ENCODE measurements around the gene SERINC2. TPM values are rescaled to one million over a fixed set of nuclear protein-coding genes. Genes with fewer than 3 reads are reported as not detected.

Gene SERINC2
- 67.7 and 79.8 TPM in 2 replicates for total RNA-seq (2022)
- Bru-seq, nascent RNA: percentile 64 among the genes with signal in this experiment
- percentile 77 among the genes with signal in this experiment for BruChase-seq, experiment 1, labeled RNA remaining after a 6-hour chase
- percentile 89 among the genes with signal in this experiment for BruChase-seq, experiment 2, labeled RNA remaining after a 2-hour chase
- long read RNA-seq, transcript SERINC2-201 (10 exons, 1,997 nt): major isoform, 90 of 123 reads
- long read RNA-seq, partial matches to known transcripts: 20 of 123 reads
- long read RNA-seq, other reads (novel, unspliced or antisense): 11 of 123 reads

DNA sequence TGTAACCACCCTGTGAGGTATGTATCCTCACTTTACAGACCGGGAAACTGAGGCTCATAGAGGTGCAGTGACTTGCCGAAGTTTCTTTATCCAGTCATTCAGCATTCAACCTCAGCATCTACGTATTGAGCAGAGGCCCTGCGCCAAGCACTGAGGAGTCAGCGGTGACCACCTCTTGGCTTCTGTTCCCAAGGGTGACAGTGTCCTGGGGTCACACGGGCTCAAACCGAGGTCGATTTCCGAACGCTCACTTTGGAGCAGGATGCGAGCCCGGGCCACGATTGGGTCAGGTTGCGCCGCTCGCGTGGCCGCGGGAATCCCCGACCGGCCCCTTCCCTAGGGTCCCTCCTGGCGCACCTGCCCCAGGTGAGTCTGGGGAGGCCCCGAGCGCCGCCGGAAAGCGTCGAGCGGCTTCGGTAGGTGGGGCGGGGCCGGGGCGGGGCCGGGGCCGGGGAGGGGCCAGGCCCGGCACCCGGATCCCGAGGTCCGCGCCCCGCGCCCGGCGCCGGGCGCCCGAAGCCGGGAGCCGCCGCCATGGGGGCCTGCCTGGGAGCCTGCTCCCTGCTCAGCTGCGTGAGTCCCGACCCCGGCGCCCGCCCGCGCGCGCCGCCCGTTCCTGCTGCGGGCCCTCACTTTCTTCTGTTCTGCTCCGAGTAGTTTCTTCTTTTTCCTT lies at the start of gene SERINC2:
TSS of gene SERINC2 (plus strand) at position 482 of the 673 bp plus-strand sequence. CDS start at position 535, 53 bp downstream.
- TF ChIP-seq, protein P1, sequence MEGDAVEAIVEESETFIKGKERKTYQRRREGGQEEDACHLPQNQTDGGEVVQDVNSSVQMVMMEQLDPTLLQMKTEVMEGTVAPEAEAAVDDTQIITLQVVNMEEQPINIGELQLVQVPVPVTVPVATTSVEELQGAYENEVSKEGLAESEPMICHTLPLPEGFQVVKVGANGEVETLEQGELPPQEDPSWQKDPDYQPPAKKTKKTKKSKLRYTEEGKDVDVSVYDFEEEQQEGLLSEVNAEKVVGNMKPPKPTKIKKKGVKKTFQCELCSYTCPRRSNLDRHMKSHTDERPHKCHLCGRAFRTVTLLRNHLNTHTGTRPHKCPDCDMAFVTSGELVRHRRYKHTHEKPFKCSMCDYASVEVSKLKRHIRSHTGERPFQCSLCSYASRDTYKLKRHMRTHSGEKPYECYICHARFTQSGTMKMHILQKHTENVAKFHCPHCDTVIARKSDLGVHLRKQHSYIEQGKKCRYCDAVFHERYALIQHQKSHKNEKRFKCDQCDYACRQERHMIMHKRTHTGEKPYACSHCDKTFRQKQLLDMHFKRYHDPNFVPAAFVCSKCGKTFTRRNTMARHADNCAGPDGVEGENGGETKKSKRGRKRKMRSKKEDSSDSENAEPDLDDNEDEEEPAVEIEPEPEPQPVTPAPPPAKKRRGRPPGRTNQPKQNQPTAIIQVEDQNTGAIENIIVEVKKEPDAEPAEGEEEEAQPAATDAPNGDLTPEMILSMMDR (IDR thresholded peaks at IDR 0.05; ENCODE audit: unreplicated experiment): no peak
- H3K4me1 Mint-ChIP-seq (ENCODE audit: low read depth, unreplicated experiment): peaks cover 30% of the 10 kb centered on the region
- H3K4me3 Mint-ChIP-seq (ENCODE audit: low read depth, unreplicated experiment): peak within 1 kb of the TSS; percentile 94
- DNase-seq: peak; percentile 58
- no TSS peak for BruUV-seq (replicated peaks)
- H3K36me3 Mint-ChIP-seq (ENCODE audit: insufficient read depth, unreplicated experiment): peaks cover 37% of the 10 kb centered on the region
- peaks cover 41% of the 10 kb centered on the region for H3K27me3 Mint-ChIP-seq (ENCODE audit: unreplicated experiment)
- intact Hi-C loops (cut with micrococcal nuclease; ENCODE audit: unreplicated experiment): no loop called here
- H3K9me3 Mint-ChIP-seq (ENCODE audit: low read depth, unreplicated experiment): no peaks in the 10 kb centered on the region
- CTCF ChIA-PET: no interaction called here
- peak within 1 kb of the TSS; percentile 59 for H3K27ac Mint-ChIP-seq (ENCODE audit: unreplicated experiment)

- Mint-ChIP-seq H3K27me3 (ENCODE audit: unreplicated experiment) (no peaks in the 10 kb centered on the region), H3K9me3 (ENCODE audit: low read depth, unreplicated experiment) (no peaks in the 10 kb centered on the region), H3K4me3 (ENCODE audit: low read depth, unreplicated experiment) (no peak overlapping the region), H3K36me3 (ENCODE audit: insufficient read depth, unreplicated experiment) (peaks cover 5% of the 10 kb centered on the region), H3K27ac (ENCODE audit: unreplicated experiment) (no peak overlapping the region), H3K4me1 (ENCODE audit: low read depth, unreplicated experiment) (no peaks in the 10 kb centered on the region)
- CTCF ChIA-PET: interaction anchor here (0.7 kb wide), 1 partner anchor 143 kb away, joined by 3 read pairs; no protein-coding TSS in a partner anchor
- no peak for DNase-seq
- TF ChIP-seq, protein P1 (IDR thresholded peaks at IDR 0.05; ENCODE audit: unreplicated experiment): no peak
- BruUV-seq (replicated peaks): TSS peak; percentile 60
- intact Hi-C loops (cut with micrococcal nuclease; ENCODE audit: unreplicated experiment): no loop called here
These were observed 48.3 kb upstream of the SERINC2 start for GRCh38 chr1:31364561-31365250.

- TF ChIP-seq, protein P1 (IDR thresholded peaks at IDR 0.05; ENCODE audit: unreplicated experiment): no peak
- Mint-ChIP-seq H3K9me3 (ENCODE audit: low read depth, unreplicated experiment) (no peaks in the 10 kb centered on the region), H3K27ac (ENCODE audit: unreplicated experiment) (no peak overlapping the region), H3K4me3 (ENCODE audit: low read depth, unreplicated experiment) (no peak overlapping the region), H3K36me3 (ENCODE audit: insufficient read depth, unreplicated experiment) (peaks cover 5% of the 10 kb centered on the region), H3K4me1 (ENCODE audit: low read depth, unreplicated experiment) (peaks cover 9% of the 10 kb centered on the region), H3K27me3 (ENCODE audit: unreplicated experiment) (no peaks in the 10 kb centered on the region)
- DNase-seq: no peak
- CTCF ChIA-PET: no interaction called here
- intact Hi-C loops (cut with micrococcal nuclease; ENCODE audit: unreplicated experiment): no loop called here
- BruUV-seq (replicated peaks): no TSS peak
These were observed 46.2 kb upstream of the SERINC2 start for GRCh38 chr1:31366796-31367195.

DNA sequence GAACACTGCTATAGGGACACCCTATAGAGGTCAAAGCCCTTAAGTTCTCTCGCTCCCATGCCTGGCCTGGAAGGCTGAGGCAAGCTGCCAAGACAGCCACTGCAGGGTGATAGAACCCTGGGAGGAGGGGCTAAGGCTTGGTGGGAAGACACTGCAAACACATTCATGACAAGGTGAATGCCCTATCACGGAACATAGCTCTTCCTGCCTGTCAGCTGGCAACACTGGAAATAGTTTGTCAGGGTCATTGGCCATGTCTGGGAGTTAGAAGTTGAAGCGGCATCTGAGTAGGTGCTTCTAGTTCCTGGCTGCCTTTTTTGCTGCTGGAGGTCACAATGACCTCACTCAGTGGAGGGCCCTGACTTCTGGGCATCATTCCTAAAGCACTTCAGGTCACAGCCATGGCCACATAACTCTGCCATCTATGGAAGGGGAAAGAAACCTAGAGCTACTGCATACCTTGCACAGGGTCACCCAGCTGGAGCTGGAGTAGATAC lies 44.4 kb upstream of the SERINC2 start:
- H3K4me1 Mint-ChIP-seq (ENCODE audit: low read depth, unreplicated experiment): peaks cover 21% of the 10 kb centered on the region
- TF ChIP-seq, protein P1 (IDR thresholded peaks at IDR 0.05; ENCODE audit: unreplicated experiment): no peak
- DNase-seq: no peak
- CTCF ChIA-PET: no interaction called here
- BruUV-seq (replicated peaks): no TSS peak
- no peaks in the 10 kb centered on the region for H3K27me3 Mint-ChIP-seq (ENCODE audit: unreplicated experiment)
- intact Hi-C loops (cut with micrococcal nuclease; ENCODE audit: unreplicated experiment): no loop called here
- H3K27ac Mint-ChIP-seq (ENCODE audit: unreplicated experiment): no peak overlapping the region
- peaks cover 5% of the 10 kb centered on the region for H3K36me3 Mint-ChIP-seq (ENCODE audit: insufficient read depth, unreplicated experiment)
- no peak overlapping the region for H3K4me3 Mint-ChIP-seq (ENCODE audit: low read depth, unreplicated experiment)
- no peaks in the 10 kb centered on the region for H3K9me3 Mint-ChIP-seq (ENCODE audit: low read depth, unreplicated experiment)
